GM23248 (cell line): Measurements from ENCODE around the gene MRE11. TPM values are rescaled to one million over a fixed set of nuclear protein-coding genes. Genes with fewer than 3 reads are reported as not detected.
A peak's percentile ranks its signal among the peaks of the same experiment; 100 is the strongest.

Source experiments
- DNase-seq: peaks from one replicate; pipeline ENCODE4 v3.0.0-alpha.2; 2015
- H2AFZ ChIP-seq: fragments of 200-600 bp; sonication (generic); 2 replicates; pipeline ENCODE4 v1.6.1; 2016; ENCODE audit warnings: antibody characterized with exemption
- H3F3A ChIP-seq: fragments of 200-600 bp; sonication (generic); 2 replicates; pipeline ENCODE4 v1.6.1; 2016; ENCODE audit warnings: mild to moderate bottlenecking, antibody characterized with exemption, mixed run types; ENCODE audit not compliant: insufficient read depth
- H3K27ac ChIP-seq: fragments of 200-600 bp; sonication (generic); 2 replicates; pipeline ENCODE4 v1.5.1; 2016; ENCODE audit warnings: mild to moderate bottlenecking
- H3K27me3 ChIP-seq: fragments of 200-600 bp; sonication (generic); replicated peaks from 2 replicates; pipeline ENCODE4 v1.6.1; 2016; ENCODE audit warnings: mild to moderate bottlenecking; ENCODE audit not compliant: insufficient read depth
- H3K36me3 ChIP-seq: fragments of 200-600 bp; sonication (generic); 2 replicates; pipeline ENCODE4 v1.6.1; 2016; ENCODE audit warnings: low read depth, mild to moderate bottlenecking
- H3K4me1 ChIP-seq: fragments of 200-600 bp; sonication (generic); 2 replicates; pipeline ENCODE4 v1.6.1; 2016; ENCODE audit warnings: mild to moderate bottlenecking; ENCODE audit not compliant: insufficient read depth
- H3K4me2 ChIP-seq: fragments of 200-600 bp; sonication (generic); one replicate; pipeline ENCODE4 v1.6.1; 2016; ENCODE audit warnings: mild to moderate bottlenecking; ENCODE audit not compliant: unreplicated experiment
- H3K4me3 ChIP-seq: fragments of 200-600 bp; sonication (generic); 2 replicates; pipeline ENCODE4 v1.5.1; 2016; ENCODE audit warnings: mild to moderate bottlenecking
- H3K79me2 ChIP-seq: fragments of 200-600 bp; sonication (generic); 2 replicates; pipeline ENCODE4 v1.6.1; 2016; ENCODE audit warnings: mild to moderate bottlenecking; ENCODE audit not compliant: insufficient read depth
- H3K9ac ChIP-seq: fragments of 200-600 bp; sonication (generic); 2 replicates; pipeline ENCODE4 v1.6.1; 2016; ENCODE audit warnings: mild to moderate bottlenecking
- H3K9me2 ChIP-seq: fragments of 200-600 bp; sonication (generic); 2 replicates; pipeline ENCODE4 v1.6.1; 2016; ENCODE audit warnings: mixed run types, mild to moderate bottlenecking, moderate library complexity; ENCODE audit not compliant: insufficient read depth
- H3K9me3 ChIP-seq: fragments of 200-600 bp; sonication (generic); one replicate; pipeline ENCODE4 v1.6.1; 2017; ENCODE audit warnings: low read depth
- H4K20me1 ChIP-seq: fragments of 200-600 bp; sonication (generic); 2 replicates; pipeline ENCODE4 v1.6.0; 2016; ENCODE audit not compliant: insufficient read depth
- EZH2 ChIP-seq: fragments of 200-600 bp; sonication (generic); IDR thresholded peaks from 2 replicates; pipeline ENCODE4 v1.6.1; 2018; ENCODE audit warnings: antibody characterized with exemption, mild to moderate bottlenecking; ENCODE audit not compliant: insufficient read depth, poor library complexity, severe bottlenecking
- EZH2phosphoT487 ChIP-seq: fragments of 200-600 bp; sonication (generic); IDR thresholded peaks from 2 replicates; pipeline ENCODE4 v1.6.1; 2018; ENCODE audit warnings: antibody characterized with exemption, moderate library complexity, mild to moderate bottlenecking, low read depth; ENCODE audit not compliant: insufficient read depth
- WGBS, 2 experiments: methylation state at CpG; one replicate each; pipeline ENCODE4 v1.1.6; 2015 to 2017; ENCODE audit warnings: low lambda C conversion rate in 2 of 2, low coverage in 1 of 2; ENCODE audit errors: missing lambda C conversion rate in 2 of 2; 5-methylcytosine and 5-hydroxymethylcytosine counted together
- in situ Hi-C: fragments of 300-500 bp; cut with MboI; formaldehyde crosslinking; loops from 2 replicates; pipeline ENCODE4 v1.15.0; 2020
- polyA plus RNA-seq: library from polyadenylated mRNA; unstranded; fragments of >200 nt; fragmentation: Nextera tagmentation; extraction: Ambion mirVana; gene quantifications from 2 replicates; pipeline ENCODE4 v1.2.1, GENCODE V29; 2016
- total RNA-seq: library from RNA; depleted of rRNA; stranded (reverse); fragments of >200 nt; shearing (Covaris generic); gene quantifications from 2 replicates; pipeline ENCODE4 v1.2.3, GENCODE V29; 2014

The MRE11 gene
- total and polyA plus RNA-seq, 2 experiments from 2014 or later, result 10.6 to 15.6 TPM

DNA sequence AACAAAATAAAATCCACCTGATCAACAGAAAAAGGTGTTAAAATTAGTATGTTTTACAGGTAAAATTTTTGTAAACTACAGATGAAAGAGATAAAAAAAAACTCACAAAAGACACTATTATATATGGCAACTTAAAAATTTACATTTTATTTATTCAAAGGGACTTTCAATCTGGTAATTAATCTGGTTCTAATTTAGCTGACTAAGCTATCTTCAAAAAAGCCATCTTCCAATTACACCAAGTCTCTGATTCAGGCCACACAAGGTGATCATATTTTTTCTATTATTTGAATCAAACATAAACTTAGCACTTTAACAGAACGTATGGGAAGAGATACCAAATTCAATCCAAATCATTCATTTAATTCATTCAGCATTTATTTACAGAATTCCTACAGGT, 7.6 kb downstream of the MRE11 start:
- no peak overlapping the region for H3K4me3 ChIP-seq
- no peak overlapping the region for H3K4me2 ChIP-seq
- H3K27ac ChIP-seq, result no peak overlapping the region
- H3K79me2 ChIP-seq, result 0 out of 2 replicates have a peak, but pooled peaks cover 2% of the 10 kb centered on the region
- H2AFZ ChIP-seq, result no peak overlapping the region
- WGBS, 2 experiments, result 72 to 76% methylated on average over 1 of the region's 1 CpG
- no peaks in the 10 kb centered on the region for H3K9me2 ChIP-seq
- in situ Hi-C loops, result no loop called here
- H3K36me3 ChIP-seq, result peaks cover 4% of the 10 kb centered on the region
- no peaks in the 10 kb centered on the region for H3K27me3 ChIP-seq
- no peak for DNase-seq
- H3K4me1 ChIP-seq, result no peaks in the 10 kb centered on the region
- no peak for TF ChIP-seq EZH2phosphoT487
- TF ChIP-seq EZH2, result no peak
- no peaks in the 10 kb centered on the region for H3F3A ChIP-seq
- no peaks in the 10 kb centered on the region for H3K9me3 ChIP-seq
- H3K9ac ChIP-seq, result no peak overlapping the region
- no peaks in the 10 kb centered on the region for H4K20me1 ChIP-seq

DNA sequence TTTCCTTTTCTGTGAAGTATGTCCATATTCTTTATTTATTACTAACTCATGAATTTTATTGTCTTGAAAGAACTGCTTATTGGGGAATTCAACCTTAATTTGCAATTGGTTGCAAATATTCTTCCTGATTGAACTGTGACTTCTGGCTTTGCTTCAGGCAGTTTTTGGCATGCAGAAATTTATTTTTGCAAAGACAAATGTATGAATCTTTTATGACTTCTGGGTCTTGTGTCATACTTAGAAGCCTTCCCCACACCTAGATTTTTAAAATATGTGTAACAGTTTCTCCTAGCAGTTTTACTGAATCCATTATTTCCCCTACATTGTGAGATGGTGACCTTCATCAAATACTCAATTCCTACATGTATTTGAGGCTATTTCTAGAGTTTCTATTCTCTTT, 12.3 kb downstream of the MRE11 start:
- no peak overlapping the region for H3K27ac ChIP-seq
- no peaks in the 10 kb centered on the region for H3K9me2 ChIP-seq
- H3K4me2 ChIP-seq, result no peak overlapping the region
- in situ Hi-C loops, result no loop called here
- no peaks in the 10 kb centered on the region for H4K20me1 ChIP-seq
- TF ChIP-seq EZH2, result no peak
- TF ChIP-seq EZH2phosphoT487, result no peak
- peaks cover 4% of the 10 kb centered on the region for H3K36me3 ChIP-seq
- no peak overlapping the region for H3K4me3 ChIP-seq
- no peak overlapping the region for H2AFZ ChIP-seq
- H3K4me1 ChIP-seq, result no peaks in the 10 kb centered on the region
- no peak for DNase-seq
- no peaks in the 10 kb centered on the region for H3K79me2 ChIP-seq
- H3F3A ChIP-seq, result no peaks in the 10 kb centered on the region
- H3K9me3 ChIP-seq, result no peaks in the 10 kb centered on the region
- H3K27me3 ChIP-seq, result no peaks in the 10 kb centered on the region
- H3K9ac ChIP-seq, result no peak overlapping the region

GRCh38 chr11:94477624-94478023, 16.0 kb downstream of the MRE11 start:
- no peaks in the 10 kb centered on the region for H3K36me3 ChIP-seq
- in situ Hi-C loops, result no loop called here

GRCh38 chr11:94472916-94473799, 20.5 kb downstream of the MRE11 start:
- Histone ChIP-seq H4K20me1 (no peaks in the 10 kb centered on the region), H3K27ac (no peak overlapping the region), H3K9me2 (no peaks in the 10 kb centered on the region), H3K9ac (no peak overlapping the region), H3K27me3 (no peaks in the 10 kb centered on the region), H3K79me2 (no peaks in the 10 kb centered on the region), H3K4me3 (no peak overlapping the region), H3K4me1 (no peaks in the 10 kb centered on the region), H3K4me2 (no peak overlapping the region), H3K36me3 (peaks cover 3% of the 10 kb centered on the region; the same call in 1 of the 2 replicates), H3F3A (no peaks in the 10 kb centered on the region), H2AFZ (no peak overlapping the region), H3K9me3 (no peaks in the 10 kb centered on the region)
- TF ChIP-seq EZH2phosphoT487 (no peak), EZH2 (no peak)
- DNase-seq, result peak; percentile 30
- WGBS, 2 experiments, result 96 to 100% methylated on average over 3 of the region's 3 CpGs
- in situ Hi-C loops, result no loop called here

More at GRCh38 chr11:94477624-94478023, 16.0 kb downstream of the MRE11 start:
- no peaks in the 10 kb centered on the region for H3K27me3 ChIP-seq
- no peaks in the 10 kb centered on the region for H3K9me3 ChIP-seq
- no peak overlapping the region for H3K4me3 ChIP-seq
- 97 to 100% methylated on average over 2 of the region's 2 CpGs for WGBS, 2 experiments
- H3K9ac ChIP-seq, result no peak overlapping the region
- H4K20me1 ChIP-seq, result no peaks in the 10 kb centered on the region
- TF ChIP-seq EZH2 (no peak), EZH2phosphoT487 (no peak)
- H3K9me2 ChIP-seq, result no peaks in the 10 kb centered on the region
- H3F3A ChIP-seq, result no peaks in the 10 kb centered on the region
- H2AFZ ChIP-seq, result no peak overlapping the region
- no peak overlapping the region for H3K4me2 ChIP-seq
- H3K4me1 ChIP-seq, result no peaks in the 10 kb centered on the region
- no peak overlapping the region for H3K27ac ChIP-seq
- DNase-seq, result no peak
- no peaks in the 10 kb centered on the region for H3K79me2 ChIP-seq
